Measurements from ENCODE around the gene TDRD1.

The TDRD1 gene

DNA sequence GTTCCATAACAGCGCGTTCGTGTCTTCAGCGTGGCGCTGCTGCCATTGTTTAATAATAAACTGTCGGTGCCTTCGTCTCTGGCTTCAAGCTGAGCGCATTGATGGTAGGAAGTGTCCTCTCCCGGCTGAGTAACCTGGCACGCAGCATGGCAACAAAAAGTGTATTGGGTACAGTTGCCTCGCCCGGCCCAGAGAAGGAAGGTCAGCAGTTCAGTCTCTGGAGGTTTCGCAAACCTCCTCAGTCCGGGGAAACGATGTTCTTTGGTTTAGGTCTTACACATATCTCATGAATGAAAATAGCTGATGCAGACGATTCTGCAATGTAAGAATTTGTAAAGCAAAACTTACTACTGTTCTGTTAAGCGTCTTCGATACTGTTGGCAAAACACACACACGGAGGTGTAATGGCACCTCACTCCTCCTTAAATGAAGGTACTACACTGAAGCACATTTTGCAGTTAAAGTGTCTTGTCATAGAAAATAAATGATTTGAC, 4.4 kb upstream of the TDRD1 start:
- DNase-seq = no peak

DNA sequence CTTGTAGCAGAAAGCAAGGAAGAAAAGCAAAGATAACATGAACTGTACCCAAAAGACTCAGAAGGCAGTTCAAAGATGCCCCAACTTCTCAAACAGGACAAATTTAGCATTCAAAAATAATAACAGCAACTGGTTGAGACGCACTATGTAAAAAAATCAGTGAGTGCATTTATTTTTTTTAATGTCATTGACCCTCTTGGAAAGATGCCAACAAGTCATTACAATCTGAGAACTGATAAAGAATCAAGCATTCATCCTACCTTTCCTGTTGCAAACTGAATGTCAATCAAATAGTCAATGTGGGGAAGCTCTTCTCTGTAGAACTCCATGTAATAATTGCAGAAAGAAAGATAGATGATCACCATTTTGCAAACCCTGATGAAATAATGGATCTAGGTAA, 3.5 kb upstream of the TDRD1 start:
- no peak for DNase-seq

DNA sequence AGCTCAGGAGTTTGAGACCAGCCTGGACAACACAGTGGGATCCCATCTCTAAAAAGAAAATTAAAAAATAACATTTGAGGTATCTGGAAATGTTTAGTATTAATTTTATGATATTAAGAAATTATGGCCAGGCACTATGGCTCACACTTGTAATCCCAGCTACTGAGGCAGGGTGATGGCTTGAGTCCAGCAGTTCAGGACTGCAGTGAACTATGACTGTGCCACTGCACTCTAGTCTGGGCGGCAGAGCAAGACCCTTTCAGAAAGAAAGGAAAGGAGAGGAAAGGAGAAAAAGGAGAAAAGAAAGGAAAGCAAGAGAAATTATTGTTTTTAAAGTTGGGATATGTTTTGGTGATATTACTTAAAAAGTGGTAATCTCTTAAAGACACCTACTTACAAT, 2.6 kb upstream of the TDRD1 start:
- no peak for DNase-seq

DNA sequence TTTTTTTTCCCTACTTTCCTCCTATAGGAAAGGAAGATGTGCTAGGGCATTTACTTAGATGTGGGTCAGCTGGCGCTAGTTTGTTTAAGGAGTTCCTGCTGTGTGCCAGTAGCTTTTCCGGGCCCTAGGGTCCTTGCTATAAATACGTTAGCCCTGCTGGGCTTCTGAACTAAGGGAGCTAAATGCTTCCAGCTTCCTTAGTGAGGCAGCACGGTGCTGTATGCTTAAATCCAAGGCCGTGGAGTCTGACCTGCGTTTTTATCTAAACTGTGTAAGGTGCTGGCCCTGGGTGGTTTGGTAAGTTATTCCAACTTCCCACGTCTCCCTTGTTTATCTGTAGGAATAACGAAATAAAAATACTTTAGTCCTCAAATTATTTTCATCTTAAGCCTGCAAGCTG, 594 bp downstream of the TDRD1 start:
- DNase-seq = no peak

DNA sequence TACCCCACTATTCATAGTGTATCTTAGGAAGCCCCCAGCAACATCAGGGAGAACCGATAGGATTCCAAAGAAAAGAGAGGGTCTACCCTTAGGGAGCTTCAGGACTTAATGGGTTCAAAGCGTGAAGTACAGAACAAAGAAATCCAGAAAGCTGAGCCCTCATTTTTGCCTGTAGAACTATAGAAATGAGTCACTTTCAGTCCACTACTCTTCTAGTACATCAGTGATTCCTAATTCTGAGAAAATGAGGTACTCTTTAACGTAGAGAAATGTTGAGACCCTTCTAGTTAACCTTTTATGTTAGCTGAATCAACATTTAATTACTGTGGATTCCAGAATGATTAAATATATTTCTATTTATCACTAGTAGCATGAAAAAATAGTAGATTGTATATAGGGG, 1.8 kb downstream of the TDRD1 start:
- no peak for DNase-seq

DNA sequence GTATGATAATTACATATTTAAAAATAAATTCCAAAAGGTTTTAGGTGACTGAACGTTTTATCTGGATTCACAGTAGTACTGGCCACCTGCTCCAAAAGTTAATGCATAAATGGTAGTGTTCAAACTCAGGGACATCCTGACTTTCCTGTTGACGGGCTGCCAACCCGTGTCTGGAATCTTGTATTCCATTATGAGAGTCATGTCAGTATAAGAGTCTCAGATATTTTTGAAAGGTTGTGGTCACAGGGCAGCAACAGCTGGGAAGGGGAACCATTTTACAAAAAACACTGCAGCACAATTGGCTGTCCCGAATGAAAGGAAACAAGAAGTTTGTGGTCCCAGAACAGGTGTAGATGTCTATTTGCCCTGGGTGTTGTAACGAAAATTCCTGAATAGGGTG, 2.8 kb downstream of the TDRD1 start:
- DNase-seq = no peak

DNA sequence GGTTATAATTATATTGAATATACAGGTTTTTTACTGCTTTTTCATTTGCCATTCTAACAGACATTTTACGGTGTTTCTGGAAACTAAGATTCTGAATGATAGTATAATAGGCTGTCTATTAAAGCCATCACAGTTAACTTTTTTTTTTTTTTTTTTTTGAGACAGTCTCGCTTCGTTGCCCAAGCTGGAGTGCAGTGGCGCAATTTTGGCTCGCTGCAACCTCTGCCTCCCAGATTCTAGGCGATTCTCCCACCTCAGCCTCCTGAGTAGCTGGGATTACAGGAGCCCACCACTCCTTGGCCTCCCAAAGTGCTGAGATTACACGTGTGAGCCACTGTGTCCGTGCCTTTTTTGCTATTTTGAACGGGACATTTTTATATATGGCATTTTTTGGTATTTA, 4.4 kb downstream of the TDRD1 start:
- DNase-seq = no peak

DNA sequence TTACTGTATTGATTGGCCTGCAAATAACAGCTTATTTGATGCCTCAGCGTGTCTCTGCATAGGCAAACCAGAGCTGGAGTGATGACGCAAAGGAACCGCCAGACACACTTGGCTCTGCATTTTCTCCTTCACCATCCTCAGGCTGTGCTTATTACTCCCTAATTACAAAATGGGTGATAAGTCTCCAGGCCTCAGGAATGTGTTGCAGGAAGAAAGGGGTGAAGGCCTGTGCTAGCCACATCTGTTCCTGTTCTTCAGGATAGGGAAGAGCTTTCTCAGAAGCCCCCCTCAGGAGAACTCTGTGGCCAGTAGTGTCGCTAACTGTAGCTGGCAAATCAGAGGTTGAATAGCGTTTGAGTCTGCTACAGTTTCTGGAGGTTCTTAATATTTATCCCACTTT, 5.1 kb downstream of the TDRD1 start:
- no peak for DNase-seq

DNA sequence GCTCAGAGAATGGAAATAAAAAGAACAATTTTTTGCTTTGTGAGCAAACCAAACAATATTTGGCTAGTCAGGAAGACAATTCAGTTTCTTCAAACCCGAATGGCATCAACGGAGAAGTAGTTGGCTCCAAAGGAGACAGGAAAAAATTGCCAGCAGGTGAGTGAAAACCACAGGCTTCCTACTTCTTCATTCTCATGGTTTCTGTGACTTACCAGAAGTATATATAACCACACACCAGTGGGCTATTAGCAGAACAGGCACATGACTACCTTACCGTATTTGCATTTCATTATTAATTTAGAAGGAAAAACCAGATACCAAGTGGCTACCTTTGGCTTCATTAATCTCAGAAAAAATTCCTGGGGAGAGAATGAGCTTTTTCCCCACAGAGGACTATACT, 8.8 kb downstream of the TDRD1 start:
- DNase-seq = no peak

DNA sequence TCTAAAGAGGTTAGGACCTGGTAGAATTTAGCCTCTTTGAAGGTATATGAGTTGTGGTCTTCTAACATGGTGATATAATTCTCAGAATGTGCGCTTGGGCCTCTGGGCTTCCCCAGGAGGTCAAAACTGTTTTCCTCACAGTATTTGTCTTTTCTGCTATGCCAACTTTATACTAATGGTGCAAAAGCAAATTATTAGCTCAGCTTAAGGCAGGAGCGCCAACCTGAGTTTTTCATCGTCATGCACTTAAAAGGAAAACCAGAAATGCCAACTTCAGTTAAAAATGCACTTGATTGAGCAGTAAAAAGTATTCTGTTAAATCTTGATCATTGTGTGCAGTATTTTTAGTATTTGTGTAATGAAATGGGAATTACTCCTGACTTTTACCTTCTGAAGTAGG, 9.7 kb downstream of the TDRD1 start:
- DNase-seq = no peak

DNA sequence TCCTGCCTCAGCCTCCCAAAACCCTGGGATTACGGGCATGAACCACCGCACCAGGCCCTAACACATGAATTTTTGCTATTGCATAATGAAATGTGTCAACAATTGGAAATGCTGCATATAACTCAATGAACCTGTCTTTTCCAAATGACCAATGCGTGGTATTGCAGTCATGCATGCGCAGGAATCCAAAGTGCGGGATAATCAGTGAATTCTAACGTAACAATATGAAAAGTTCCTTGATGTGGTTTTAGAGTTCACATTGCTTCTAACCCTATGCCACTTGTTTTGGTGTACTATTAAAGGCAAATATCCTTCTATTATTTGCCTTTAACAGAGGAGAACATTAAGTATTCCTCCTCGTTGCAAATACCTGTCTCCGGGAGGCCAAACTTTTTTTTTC, 10.5 kb downstream of the TDRD1 start:
- DNase-seq = no peak

DNA sequence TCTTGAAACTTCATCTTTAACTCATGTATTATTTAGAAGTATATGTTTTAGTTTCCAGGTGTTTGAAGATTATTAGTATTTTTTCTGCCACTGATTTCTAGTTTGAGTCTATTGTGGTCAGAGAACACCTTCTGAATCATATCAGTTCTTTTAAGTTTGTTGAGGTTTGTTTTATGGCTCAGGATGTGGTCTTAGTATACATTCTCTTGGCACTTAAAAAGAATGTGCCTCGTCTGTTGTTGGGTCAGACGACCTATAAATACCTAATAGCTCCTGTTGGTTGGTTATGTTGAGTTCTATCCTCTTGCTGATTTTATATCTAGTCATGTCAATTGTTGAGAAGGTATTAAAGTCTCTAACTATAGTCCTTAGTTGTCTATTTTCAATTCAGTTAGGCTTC, 15.9 kb downstream of the TDRD1 start:
- DNase-seq = no peak

DNA sequence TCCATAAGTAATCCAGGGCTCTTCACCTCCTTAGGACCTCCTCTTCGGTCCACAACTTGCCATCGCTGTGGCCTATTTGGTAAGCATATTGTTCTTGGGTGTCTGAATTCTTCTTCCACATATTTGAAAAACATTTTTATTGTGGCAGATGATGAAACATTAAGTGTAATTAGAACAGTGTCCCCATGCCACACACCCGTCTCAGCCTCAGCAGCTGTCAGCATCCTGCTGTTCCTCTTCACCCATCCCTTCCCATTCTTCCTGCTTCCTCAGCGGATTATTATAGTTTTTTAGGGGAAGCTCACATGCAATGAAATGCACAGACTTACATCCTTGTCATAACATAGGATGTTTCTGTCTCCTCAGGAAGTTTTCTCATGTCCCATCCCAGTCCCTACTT, 20.1 kb downstream of the TDRD1 start:
- no peak for DNase-seq

DNA sequence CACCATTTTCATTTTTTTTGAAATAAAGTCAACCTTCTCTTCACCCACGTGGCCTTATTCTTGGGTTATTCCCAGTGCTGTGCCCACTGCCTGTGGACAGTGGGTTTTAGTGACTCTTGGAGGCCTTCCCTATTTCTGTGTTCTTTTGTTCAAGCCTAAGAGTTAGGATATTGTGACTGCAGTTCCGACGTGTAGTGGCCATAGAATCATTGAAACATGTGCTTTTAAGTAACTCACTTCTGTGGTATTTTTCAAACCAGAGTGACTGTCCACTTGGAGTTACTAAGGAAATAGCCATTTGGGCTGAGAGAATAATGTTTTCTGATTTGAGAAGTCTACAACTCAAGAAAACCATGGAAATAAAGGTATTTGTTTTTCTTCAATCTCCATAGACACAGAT, 23.7 kb downstream of the TDRD1 start:
- DNase-seq = no peak

DNA sequence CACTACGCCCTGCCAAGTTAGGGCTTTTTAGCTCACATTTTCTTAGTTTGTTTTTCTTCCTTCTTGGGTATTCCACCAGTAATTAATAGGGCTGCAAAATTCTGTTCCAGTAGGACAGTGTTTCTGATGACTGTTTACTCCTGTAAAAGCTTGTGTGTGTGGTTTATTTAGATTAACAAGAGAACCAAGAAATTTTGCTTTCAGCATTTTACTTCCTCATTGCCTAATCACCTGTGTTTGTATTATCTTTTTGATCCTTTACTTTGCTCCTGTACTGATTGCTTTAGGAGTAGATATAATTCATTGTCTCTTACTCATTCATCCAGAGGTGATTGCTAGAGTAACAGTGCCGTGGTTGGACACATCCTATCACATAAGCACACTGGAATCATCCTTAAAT, 27.7 kb downstream of the TDRD1 start:
- no peak for DNase-seq

DNA sequence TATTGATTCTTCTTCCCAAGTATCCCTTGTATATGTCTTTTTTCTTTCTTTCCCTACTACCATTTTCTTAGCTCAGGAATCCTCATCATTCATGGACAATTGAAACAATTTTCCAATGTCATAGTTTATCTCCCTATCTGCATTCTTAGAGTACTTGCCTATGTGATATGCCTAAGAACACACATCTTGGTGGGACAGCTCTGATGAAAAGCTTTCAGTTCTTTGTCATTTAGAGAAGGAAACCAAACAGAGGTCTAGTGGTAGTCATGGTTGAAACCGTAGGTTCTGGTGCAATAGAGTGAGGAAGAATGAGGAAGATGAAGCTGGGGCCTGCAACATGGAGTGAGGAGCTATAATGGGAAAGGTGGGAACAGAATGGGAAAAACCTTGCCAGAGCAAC, 28.2 kb downstream of the TDRD1 start:
- DNase-seq = no peak

DNA sequence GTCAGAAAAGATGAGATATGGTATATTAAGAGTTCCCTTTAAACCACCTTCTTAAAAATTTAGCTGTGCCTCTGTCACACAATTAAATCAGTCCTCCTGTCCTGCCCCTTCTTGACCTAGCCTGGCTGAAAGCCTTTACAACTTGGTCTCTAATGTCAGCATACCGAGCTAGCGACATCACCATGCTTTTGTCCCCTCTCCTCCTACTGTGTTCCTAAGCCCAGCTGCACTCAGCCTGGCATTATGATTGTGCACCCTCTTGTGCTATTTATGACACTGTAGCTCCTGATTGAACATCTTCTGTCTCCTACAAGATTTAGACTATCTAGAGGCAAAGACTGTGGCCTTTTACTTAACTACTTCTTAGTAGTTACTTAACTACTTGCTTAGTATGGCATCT, 29.2 kb downstream of the TDRD1 start:
- no peak for DNase-seq

DNA sequence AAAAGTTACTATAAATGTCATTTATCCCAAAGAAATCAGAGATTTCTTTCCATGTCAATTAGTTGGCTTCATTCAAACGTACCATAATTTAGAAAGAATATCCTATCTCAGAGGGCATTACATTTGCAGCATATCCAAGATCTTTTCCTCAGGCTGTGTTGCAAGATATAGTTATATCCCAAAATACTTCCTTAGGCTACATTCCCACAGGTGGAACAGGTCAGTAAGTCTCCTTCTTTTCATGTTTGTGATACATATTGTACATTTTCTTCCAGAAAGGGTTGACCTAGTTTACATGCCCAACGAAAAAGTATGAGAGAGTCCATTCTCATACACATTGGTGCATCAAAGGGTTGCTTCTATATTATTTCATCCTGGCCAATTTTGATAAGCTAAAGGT, 33.0 kb downstream of the TDRD1 start:
- DNase-seq = no peak

DNA sequence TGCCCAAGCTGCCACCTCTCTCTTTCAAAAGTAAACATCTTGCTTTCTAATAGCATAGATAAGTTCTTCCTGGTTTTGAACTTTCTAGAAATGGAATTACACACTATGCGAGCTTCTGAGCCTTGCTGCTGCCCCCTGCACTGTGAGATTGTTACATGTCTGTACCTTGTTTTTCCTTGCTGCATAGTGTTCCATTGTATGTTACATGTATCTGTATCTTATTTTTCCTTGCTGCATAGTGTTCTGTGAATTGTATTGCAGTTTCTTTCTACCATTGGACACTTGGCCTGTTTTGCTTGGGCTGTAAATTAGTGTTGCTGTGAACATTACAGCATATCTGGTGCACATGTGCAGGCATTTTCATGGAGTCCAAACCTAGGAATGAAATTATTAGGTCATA, 35.9 kb downstream of the TDRD1 start:
- DNase-seq = no peak

DNA sequence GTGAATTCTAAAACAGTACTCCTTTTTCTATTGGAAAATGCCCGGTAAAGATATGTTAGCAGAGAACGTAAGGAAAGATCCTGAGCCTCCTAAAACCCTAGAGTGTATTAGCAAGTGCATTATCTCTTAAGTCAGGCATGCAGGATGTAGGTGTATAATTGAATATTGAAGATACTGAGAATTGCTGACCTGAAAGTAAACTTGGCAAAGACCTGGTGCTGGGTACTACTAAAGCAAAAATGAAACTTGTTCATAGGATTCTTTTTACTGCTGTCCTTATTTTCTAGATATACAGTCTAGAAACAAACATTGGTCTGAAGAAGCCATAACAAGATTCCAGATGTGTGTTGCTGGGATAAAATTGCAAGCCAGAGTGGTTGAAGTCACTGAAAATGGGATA, 41.1 kb downstream of the TDRD1 start:
- no peak for DNase-seq

DNA sequence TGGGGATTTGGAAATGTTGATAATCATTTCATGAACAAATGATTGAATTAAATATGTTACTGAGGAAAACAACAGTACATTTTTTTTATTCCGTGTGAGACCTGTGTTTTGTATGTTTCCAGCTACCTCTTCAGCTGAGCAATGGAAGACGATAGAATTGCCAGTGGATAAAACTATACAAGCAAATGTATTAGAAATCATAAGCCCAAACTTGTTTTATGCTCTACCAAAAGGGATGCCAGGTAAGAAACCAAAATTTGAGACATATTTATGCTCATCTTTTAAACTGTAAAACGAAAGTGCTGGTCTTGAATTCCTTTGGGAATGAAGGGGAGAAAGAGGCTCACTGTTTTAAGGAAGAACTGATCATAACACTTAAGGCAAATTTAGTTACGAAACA, 42.1 kb downstream of the TDRD1 start:
- no peak for DNase-seq

DNA sequence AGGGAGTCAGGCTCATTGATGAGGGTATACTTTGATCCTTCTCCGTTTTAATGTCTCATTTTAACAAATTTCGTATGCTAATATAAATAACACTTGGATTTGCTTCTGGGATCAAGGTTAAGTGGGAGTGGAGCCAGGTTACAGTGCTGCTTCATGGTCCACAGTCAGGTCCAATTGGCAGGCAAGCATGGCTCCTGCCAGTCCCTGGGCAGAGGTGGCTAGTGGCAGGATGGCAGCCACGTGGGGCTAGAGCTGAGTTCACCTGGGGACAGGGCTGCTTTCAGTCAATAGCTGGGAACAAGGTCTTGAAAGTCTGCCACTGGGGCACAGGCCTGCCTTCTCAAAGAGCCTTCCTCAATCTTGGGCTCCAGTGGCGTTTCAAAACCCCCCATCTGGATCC, 43.9 kb downstream of the TDRD1 start:
- DNase-seq = no peak

DNA sequence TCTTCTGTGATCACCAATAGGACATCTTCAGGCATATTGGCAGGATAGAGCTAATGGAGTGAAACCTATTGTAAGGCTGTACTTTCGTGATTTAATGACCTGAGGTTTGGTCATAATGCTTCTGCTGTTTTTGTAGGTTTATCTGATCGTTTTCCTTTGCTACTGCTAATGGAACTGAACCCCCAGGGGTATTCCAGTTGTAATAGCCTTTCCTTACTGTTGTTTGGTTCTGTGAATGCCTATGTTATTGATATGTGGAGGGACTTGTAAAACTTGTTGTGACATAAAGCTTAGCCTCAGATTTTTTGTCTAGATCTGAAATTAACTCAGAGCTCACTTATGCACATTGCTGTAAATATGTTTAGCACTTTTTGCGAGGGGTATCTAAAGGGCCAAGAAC, 49.0 kb downstream of the TDRD1 start:
- no peak for DNase-seq

DNA sequence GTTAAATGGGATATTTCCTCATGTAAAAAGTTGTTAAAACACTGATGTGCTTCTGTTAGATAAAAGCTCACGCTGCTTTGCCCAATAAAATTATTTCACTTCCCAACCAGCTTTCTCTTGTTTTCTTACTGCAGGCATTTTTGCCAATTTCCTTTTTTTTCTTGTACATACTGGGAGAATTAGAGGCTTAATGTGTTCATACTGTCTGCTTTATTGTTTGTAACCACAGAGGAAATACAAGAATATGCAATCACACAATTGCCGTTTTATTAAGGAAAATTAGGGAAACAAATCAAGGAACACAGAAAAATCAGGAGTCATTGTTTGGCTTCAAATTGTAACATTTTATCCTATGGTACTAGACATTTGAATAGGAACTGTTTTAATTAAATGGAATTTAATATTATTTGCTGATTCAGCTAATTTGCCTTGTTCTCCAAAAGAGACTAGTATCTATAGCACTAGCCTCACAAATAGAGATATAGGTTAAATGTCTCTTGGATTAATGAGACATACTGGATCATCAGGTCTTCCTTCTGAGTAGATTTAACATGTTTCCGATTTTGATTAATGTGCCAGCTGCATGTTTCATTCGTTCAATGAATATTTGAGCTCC, 53.5 kb downstream of the TDRD1 start:
- DNase-seq = no peak

DNA sequence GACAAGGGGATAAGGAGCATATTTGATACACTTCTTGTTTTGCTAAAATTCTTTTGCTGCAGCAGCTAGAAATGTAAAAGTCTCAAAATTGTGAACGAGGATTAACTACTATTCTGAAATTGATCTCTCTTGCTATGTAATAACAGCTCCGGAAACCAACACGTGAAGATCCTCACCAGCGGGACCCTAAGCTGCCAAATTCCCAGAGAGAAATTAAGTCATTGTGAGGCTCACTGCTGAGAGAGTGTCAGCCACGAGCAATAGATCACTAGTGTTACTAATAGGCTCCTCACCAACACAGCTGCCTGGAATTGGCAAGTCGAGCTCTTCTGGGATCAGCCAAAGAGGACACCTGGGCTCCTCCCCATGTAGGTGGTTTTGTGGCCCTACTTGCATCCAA, 54.3 kb downstream of the TDRD1 start:
- DNase-seq = no peak

DNA sequence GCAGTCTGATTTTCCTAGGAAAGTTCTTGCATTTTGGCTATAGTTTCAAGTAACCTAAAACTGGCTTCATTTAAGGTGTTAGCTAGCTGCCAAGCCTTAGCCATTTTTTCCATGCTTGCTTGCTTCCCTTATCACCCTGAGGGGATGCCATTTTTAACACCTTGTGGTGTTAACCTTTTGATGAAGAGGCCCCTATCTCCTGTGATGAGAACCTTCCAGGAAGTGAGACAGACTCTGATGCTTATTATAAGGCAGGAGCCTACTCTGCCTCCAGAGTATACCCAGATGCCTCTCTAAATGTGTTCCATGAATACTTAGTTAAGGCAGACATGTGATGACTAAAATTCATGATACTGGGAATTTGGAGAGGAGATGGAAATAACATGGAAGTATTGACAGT, 55.0 kb downstream of the TDRD1 start:
- DNase-seq = no peak
